H9 (cell line): ENCODE results near the gene RNF128. TPM values are rescaled to one million over a fixed set of nuclear protein-coding genes. Genes with fewer than 3 reads are reported as not detected.

Experiments used
- DNase-seq: peaks from one replicate; pipeline ENCODE4 v3.0.0-alpha.2; 2017
- H2AFZ ChIP-seq: one replicate; pipeline ENCODE4 v1.6.1; 2013; ENCODE audit warnings: mild to moderate bottlenecking, low read length, control low read depth, moderate library complexity
- H2AK5ac ChIP-seq: 2 replicates; pipeline ENCODE4 v1.6.1; 2013; ENCODE audit warnings: low read length, control low read depth, mixed read lengths; ENCODE audit not compliant: insufficient read length
- H2BK120ac ChIP-seq: one replicate; pipeline ENCODE4 v1.6.1; 2013; ENCODE audit warnings: low read depth, mild to moderate bottlenecking, low read length, control low read depth, inconsistent platforms; ENCODE audit not compliant: poor library complexity, severe bottlenecking
- H2BK12ac ChIP-seq: 2 replicates; pipeline ENCODE4 v1.6.1; 2013; ENCODE audit warnings: low read length, control low read depth, mixed read lengths, low read depth; ENCODE audit not compliant: insufficient read length
- H2BK15ac ChIP-seq: 2 replicates; pipeline ENCODE4 v1.6.1; 2013; ENCODE audit warnings: low read depth, low read length, control low read depth
- H2BK20ac ChIP-seq: one replicate; pipeline ENCODE4 v1.6.1; 2013; ENCODE audit warnings: low read depth, mild to moderate bottlenecking, low read length, control low read depth, inconsistent platforms; ENCODE audit not compliant: poor library complexity, severe bottlenecking
- H2BK5ac ChIP-seq: 2 replicates; pipeline ENCODE4 v1.6.1; 2013; ENCODE audit warnings: low read length, control low read depth, mixed read lengths; ENCODE audit not compliant: insufficient read length
- H3K14ac ChIP-seq: 2 replicates; pipeline ENCODE4 v1.6.1; 2013; ENCODE audit warnings: low read length, control low read depth; ENCODE audit not compliant: insufficient read depth
- H3K18ac ChIP-seq: 2 replicates; pipeline ENCODE4 v1.6.1; 2013; ENCODE audit warnings: low read depth, mild to moderate bottlenecking, mixed read lengths, low read length, control low read depth; ENCODE audit not compliant: insufficient read length
- H3K23ac ChIP-seq: 2 replicates; pipeline ENCODE4 v1.6.1; 2013; ENCODE audit warnings: low read length, control low read depth, mixed read lengths, low read depth; ENCODE audit not compliant: insufficient read length
- H3K23me2 ChIP-seq: 2 replicates; pipeline ENCODE4 v1.6.1; 2013; ENCODE audit warnings: low read depth, mild to moderate bottlenecking, mixed read lengths, low read length, control low read depth; ENCODE audit not compliant: insufficient read length, poor library complexity, severe bottlenecking
- H3K27ac ChIP-seq: 2 replicates; pipeline ENCODE4 v1.5.1; 2013; ENCODE audit warnings: low read length, control low read depth, mixed read lengths, low read depth; ENCODE audit not compliant: insufficient read length
- H3K27me3 ChIP-seq: 2 replicates; pipeline ENCODE4 v1.6.1; 2013; ENCODE audit warnings: low read length, control low read depth, inconsistent platforms; ENCODE audit not compliant: insufficient read depth
- H3K4ac ChIP-seq: 2 replicates; pipeline ENCODE4 v1.6.1; 2013; ENCODE audit warnings: low read depth, mild to moderate bottlenecking, control low read depth, inconsistent platforms, low read length, moderate library complexity
- H3K4me1 ChIP-seq: 2 replicates; pipeline ENCODE4 v1.6.1; 2013; ENCODE audit warnings: low read length, control low read depth, inconsistent platforms; ENCODE audit not compliant: insufficient read depth
- H3K4me2 ChIP-seq: 2 replicates; pipeline ENCODE4 v1.6.1; 2013; ENCODE audit warnings: low read length, control low read depth, mixed read lengths; ENCODE audit not compliant: insufficient read length, insufficient read depth
- H3K56ac ChIP-seq: 2 replicates; pipeline ENCODE4 v1.6.1; 2013; ENCODE audit warnings: low read depth, mild to moderate bottlenecking, mixed read lengths, low read length, control low read depth; ENCODE audit not compliant: insufficient read length
- H3K79me1 ChIP-seq: 2 replicates; pipeline ENCODE4 v1.6.1; 2013; ENCODE audit warnings: low read depth, mild to moderate bottlenecking, moderate library complexity, low read length, control low read depth, inconsistent platforms; ENCODE audit not compliant: insufficient read depth, poor library complexity, severe bottlenecking
- H3K79me2 ChIP-seq: 2 replicates; pipeline ENCODE4 v1.6.1; 2013; ENCODE audit warnings: low read length, control low read depth, inconsistent platforms; ENCODE audit not compliant: insufficient read depth
- H3K9ac ChIP-seq: 2 replicates; pipeline ENCODE4 v1.6.1; 2013; ENCODE audit warnings: low read length, control low read depth, mixed read lengths; ENCODE audit not compliant: insufficient read length; ENCODE audit errors: extremely low read depth
- H3K9me3 ChIP-seq: one replicate; pipeline ENCODE4 v1.6.1; 2013; ENCODE audit warnings: low read depth, low read length, inconsistent platforms; ENCODE audit not compliant: control insufficient read depth
- H3T11ph ChIP-seq: one replicate; pipeline ENCODE4 v1.6.1; 2013; ENCODE audit warnings: mild to moderate bottlenecking, low read length, control low read depth, inconsistent platforms
- H4K20me1 ChIP-seq: one replicate; pipeline ENCODE4 v1.6.1; 2013; ENCODE audit not compliant: control insufficient read depth, insufficient read length, insufficient read depth
- H4K5ac ChIP-seq: 2 replicates; pipeline ENCODE4 v1.6.1; 2013; ENCODE audit warnings: low read depth, mild to moderate bottlenecking, mixed read lengths, low read length, control low read depth; ENCODE audit not compliant: insufficient read length
- H4K8ac ChIP-seq: replicated peaks from 2 replicates; pipeline ENCODE4 v1.6.1; 2013; ENCODE audit warnings: low read length, control low read depth, mixed read lengths, low read depth; ENCODE audit not compliant: insufficient read length
- H4K91ac ChIP-seq: 2 replicates; pipeline ENCODE4 v1.6.1; 2013; ENCODE audit warnings: low read depth, mild to moderate bottlenecking, moderate library complexity, mixed read lengths, low read length, control low read depth; ENCODE audit not compliant: insufficient read length
- H3K27ac Mint-ChIP-seq, 3 experiments: 2 replicates in 2 of 3; 3 replicates in 1 of 3; pipeline ENCODE4 v1.8.0; 2020 to 2021; ENCODE audit warnings: mixed read lengths in 3 of 3, mild to moderate bottlenecking in 1 of 3, moderate library complexity in 1 of 3
- H3K27me3 Mint-ChIP-seq: 2 replicates; pipeline ENCODE4 v1.8.0; 2021; ENCODE audit warnings: low read depth, mild to moderate bottlenecking, moderate library complexity, mixed read lengths
- H3K36me3 Mint-ChIP-seq, 3 experiments: 2 replicates in 2 of 3; 3 replicates in 1 of 3; pipeline ENCODE4 v1.8.0; 2020 to 2021; ENCODE audit warnings: low read depth in 3 of 3, mixed read lengths in 3 of 3; ENCODE audit not compliant: insufficient read depth in 1 of 3
- H3K4me1 Mint-ChIP-seq, 2 experiments: 2 replicates each; pipeline ENCODE4 v1.8.0; 2020; ENCODE audit warnings: mixed read lengths in 2 of 2
- H3K4me3 Mint-ChIP-seq, 2 experiments: 2 replicates in 1 of 2; 3 replicates in 1 of 2; pipeline ENCODE4 v1.8.0; 2020 to 2021; ENCODE audit warnings: mild to moderate bottlenecking in 2 of 2, mixed read lengths in 2 of 2, moderate library complexity in 1 of 2
- H3K9me3 Mint-ChIP-seq, 2 experiments: 2 replicates in 1 of 2; 3 replicates in 1 of 2; pipeline ENCODE4 v1.8.0; 2020; ENCODE audit warnings: mild to moderate bottlenecking in 2 of 2, mixed read lengths in 2 of 2, moderate library complexity in 1 of 2
- WGBS: extraction: QIAGEN DNeasy Blood & Tissue Kit; methylation state at CpG from one replicate; pipeline ENCODE4 v1.1.7; 2013; ENCODE audit warnings: missing lambda C conversion rate, low lambda C conversion rate, mixed read lengths; ENCODE audit not compliant: insufficient read length; ENCODE audit errors: extremely low coverage; 5-methylcytosine and 5-hydroxymethylcytosine counted together
- total RNA-seq: library from RNA; stranded (reverse); gene quantifications from 2 replicates; pipeline ENCODE4 v1.2.1, GENCODE V29; 2021
- TF ChIP-seq, protein P1 (sequence below): fragments of 200-600 bp; sonication (generic); conservative IDR thresholded peaks from 3 replicates; pipeline ENCODE4 v1.8.0; 2021; ENCODE audit warnings: antibody characterized with exemption, mild to moderate bottlenecking

Gene RNF128
- total RNA-seq, 1 experiment from 2014 or later: 0.13 TPM

DNA sequence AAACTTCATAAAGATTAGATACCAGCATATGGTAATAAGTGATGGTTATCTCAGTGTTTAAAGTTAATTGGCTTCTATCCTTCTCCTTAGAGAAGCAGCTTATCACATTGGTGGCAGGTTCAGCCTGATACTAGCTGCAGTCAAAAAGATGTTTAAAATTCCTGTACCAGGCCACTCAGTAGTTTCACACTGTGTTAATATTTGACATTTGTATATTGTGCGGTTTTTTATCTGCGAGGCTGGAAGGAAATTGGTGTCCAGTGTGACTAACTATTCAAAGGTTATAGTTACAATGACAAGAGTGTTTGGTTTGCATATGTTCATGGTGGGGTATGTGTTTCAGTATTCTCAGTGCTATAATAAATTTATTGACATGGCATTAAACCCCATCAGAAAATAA lies 48.5 kb downstream of the RNF128 start:
- no peak overlapping the region for H3K4ac ChIP-seq
- no peak overlapping the region for H3K23ac ChIP-seq
- H3K18ac ChIP-seq: no peak overlapping the region
- no peak overlapping the region for H3T11ph ChIP-seq
- no peak overlapping the region for H3K27ac Mint-ChIP-seq
- no peak overlapping the region for H3K56ac ChIP-seq
- no peaks in the 10 kb centered on the region for H3K9me3 ChIP-seq
- TF ChIP-seq, protein P1, sequence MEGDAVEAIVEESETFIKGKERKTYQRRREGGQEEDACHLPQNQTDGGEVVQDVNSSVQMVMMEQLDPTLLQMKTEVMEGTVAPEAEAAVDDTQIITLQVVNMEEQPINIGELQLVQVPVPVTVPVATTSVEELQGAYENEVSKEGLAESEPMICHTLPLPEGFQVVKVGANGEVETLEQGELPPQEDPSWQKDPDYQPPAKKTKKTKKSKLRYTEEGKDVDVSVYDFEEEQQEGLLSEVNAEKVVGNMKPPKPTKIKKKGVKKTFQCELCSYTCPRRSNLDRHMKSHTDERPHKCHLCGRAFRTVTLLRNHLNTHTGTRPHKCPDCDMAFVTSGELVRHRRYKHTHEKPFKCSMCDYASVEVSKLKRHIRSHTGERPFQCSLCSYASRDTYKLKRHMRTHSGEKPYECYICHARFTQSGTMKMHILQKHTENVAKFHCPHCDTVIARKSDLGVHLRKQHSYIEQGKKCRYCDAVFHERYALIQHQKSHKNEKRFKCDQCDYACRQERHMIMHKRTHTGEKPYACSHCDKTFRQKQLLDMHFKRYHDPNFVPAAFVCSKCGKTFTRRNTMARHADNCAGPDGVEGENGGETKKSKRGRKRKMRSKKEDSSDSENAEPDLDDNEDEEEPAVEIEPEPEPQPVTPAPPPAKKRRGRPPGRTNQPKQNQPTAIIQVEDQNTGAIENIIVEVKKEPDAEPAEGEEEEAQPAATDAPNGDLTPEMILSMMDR: no peak
- no peaks in the 10 kb centered on the region for H3K27me3 Mint-ChIP-seq
- no peak overlapping the region for H4K8ac ChIP-seq
- H3K27me3 ChIP-seq: no peaks in the 10 kb centered on the region
- no peak overlapping the region for H3K27ac ChIP-seq
- no peak overlapping the region for H2AK5ac ChIP-seq
- H3K9ac ChIP-seq: no peak overlapping the region
- H3K4me1 ChIP-seq: no peaks in the 10 kb centered on the region
- no peak overlapping the region for H4K91ac ChIP-seq
- no peak overlapping the region for H3K4me2 ChIP-seq
- peaks cover 7 to 50% of the 10 kb centered on the region in 2 experiments; a peak in 4 of 5 replicates for H3K9me3 Mint-ChIP-seq
- no peak overlapping the region for H2BK12ac ChIP-seq
- H2BK5ac ChIP-seq: no peak overlapping the region
- H4K5ac ChIP-seq: no peak overlapping the region
- no peak for DNase-seq
- no CpG with 5 or more reads among the region's 2 CpGs for WGBS
- H3K4me1 Mint-ChIP-seq: no peaks in the 10 kb centered on the region
- H3K79me1 ChIP-seq: no peaks in the 10 kb centered on the region
- H3K36me3 Mint-ChIP-seq: peaks cover 0 to 5% (median 0%) of the 10 kb centered on the region in 3 experiments; a peak in 2 of 7 replicates
- no peak overlapping the region for H3K14ac ChIP-seq
- no peak overlapping the region for H3K4me3 Mint-ChIP-seq
- H3K23me2 ChIP-seq: no peaks in the 10 kb centered on the region
- H4K20me1 ChIP-seq: no peaks in the 10 kb centered on the region
- no peaks in the 10 kb centered on the region for H3K79me2 ChIP-seq
- H2BK20ac ChIP-seq: no peak overlapping the region
- no peak overlapping the region for H2BK120ac ChIP-seq
- no peak overlapping the region for H2BK15ac ChIP-seq
- H2AFZ ChIP-seq: no peak overlapping the region
